ENCODE measurements around the gene BFAR. TPM values are rescaled to one million over a fixed set of nuclear protein-coding genes. Genes with fewer than 3 reads are reported as not detected.
"Not testable (repeated sequence)": the region's sequence is repeated elsewhere in the genome, so short reads cannot be mapped to it uniquely, and the experiment has no call there.

The BFAR gene
- polyA plus RNA-seq, 1 experiment, result 77.1 TPM

GRCh38 chr16:14635395-14636165 is 2.8 kb downstream of the BFAR start:
- no peaks in the 10 kb centered on the region for H3K27me3 ChIP-seq (ENCODE audit: control insufficient read depth, insufficient read depth, low read length)
- no peak for DNase-seq (ENCODE audit: low read depth)
- H3K4me3 ChIP-seq (ENCODE audit: low read depth, low read length), result no peak overlapping the region
- no peak for TF ChIP-seq CTCF (IDR thresholded peaks at IDR 0.05; ENCODE audit: insufficient read depth, low read depth, low read length)
- CTCF ChIA-PET, result no interaction called here
- peaks cover 4% of the 10 kb centered on the region for H3K36me3 ChIP-seq (ENCODE audit: control insufficient read depth, insufficient read depth, low read length)
- POLR2A ChIA-PET, result no interaction called here

GRCh38 chr16:14636179-14636950 is 3.6 kb downstream of the BFAR start:
- H3K4me3 ChIP-seq (ENCODE audit: low read depth, low read length); H3K27me3 ChIP-seq (ENCODE audit: control insufficient read depth, insufficient read depth, low read length); H3K36me3 ChIP-seq (ENCODE audit: control insufficient read depth, insufficient read depth, low read length); CTCF ChIA-PET; DNase-seq (ENCODE audit: low read depth); POLR2A ChIA-PET: not testable (repeated sequence)

GRCh38 chr16:14636951-14637240 is 4.1 kb downstream of the BFAR start:
- CTCF ChIA-PET; DNase-seq (ENCODE audit: low read depth); H3K27me3 ChIP-seq (ENCODE audit: control insufficient read depth, insufficient read depth, low read length); H3K4me3 ChIP-seq (ENCODE audit: low read depth, low read length); POLR2A ChIA-PET; H3K36me3 ChIP-seq (ENCODE audit: control insufficient read depth, insufficient read depth, low read length): not testable (repeated sequence)

GRCh38 chr16:14640538-14640937 is 7.8 kb downstream of the BFAR start:
- POLR2A ChIA-PET, result no interaction called here
- no peak for TF ChIP-seq CTCF (IDR thresholded peaks at IDR 0.05; ENCODE audit: insufficient read depth, low read depth, low read length)
- CTCF ChIA-PET, result interaction anchor here (1.5 kb wide), 1 partner anchor 9 kb away, joined by 5 read pairs; no protein-coding TSS in a partner anchor
- H3K27me3 ChIP-seq (ENCODE audit: control insufficient read depth, insufficient read depth, low read length), result no peaks in the 10 kb centered on the region
- peaks cover 12% of the 10 kb centered on the region for H3K36me3 ChIP-seq (ENCODE audit: control insufficient read depth, insufficient read depth, low read length)
- no peak for DNase-seq (ENCODE audit: low read depth)
- H3K4me3 ChIP-seq (ENCODE audit: low read depth, low read length), result no peak overlapping the region

GRCh38 chr16:14641206-14641605 is 8.5 kb downstream of the BFAR start:
- Histone ChIP-seq H3K36me3 (ENCODE audit: control insufficient read depth, insufficient read depth, low read length) (peaks cover 12% of the 10 kb centered on the region), H3K27me3 (ENCODE audit: control insufficient read depth, insufficient read depth, low read length) (no peaks in the 10 kb centered on the region), H3K4me3 (ENCODE audit: low read depth, low read length) (no peak overlapping the region)
- TF ChIP-seq CTCF (IDR thresholded peaks at IDR 0.05; ENCODE audit: insufficient read depth, low read depth, low read length), result no peak
- CTCF ChIA-PET, result interaction anchor here (1.5 kb wide), 1 partner anchor 8 kb away, joined by 5 read pairs; no protein-coding TSS in a partner anchor
- POLR2A ChIA-PET, result no interaction called here
- DNase-seq (ENCODE audit: low read depth), result no peak

- ChIA-PET POLR2A (no interaction called here), CTCF (interaction anchor here (1.5 kb wide), 1 partner anchor 8 kb away, joined by 5 read pairs; no protein-coding TSS in a partner anchor)
- no peak for DNase-seq (ENCODE audit: low read depth)
- H3K36me3 ChIP-seq (ENCODE audit: control insufficient read depth, insufficient read depth, low read length), result peaks cover 12% of the 10 kb centered on the region
- no peak for TF ChIP-seq CTCF (IDR thresholded peaks at IDR 0.05; ENCODE audit: insufficient read depth, low read depth, low read length)
- H3K27me3 ChIP-seq (ENCODE audit: control insufficient read depth, insufficient read depth, low read length), result no peaks in the 10 kb centered on the region
- no peak overlapping the region for H3K4me3 ChIP-seq (ENCODE audit: low read depth, low read length)
Observed at GRCh38 chr16:14641926-14642325, 9.2 kb downstream of the BFAR start.
